Left lung (tissue), 10 donors: ENCODE data around the gene KMT2B. TPM values are rescaled to one million over a fixed set of nuclear protein-coding genes. Genes with fewer than 3 reads are reported as not detected.

Source experiments
- ATAC-seq: fragments of 200-7000 bp; cut with Tn5 transposase; one replicate; pipeline ENCODE4 v1.9.1; 2020; ENCODE audit warnings: moderate library complexity
- DNase-seq, 4 donors: peaks; one replicate each; pipeline ENCODE4 v3.0.0-alpha.2; 2013 to 2020
- H3K27ac ChIP-seq, 2 donors: fragments of 200-600 bp; sonication (generic) in 1 of 2; one replicate each; pipeline versions ENCODE4 v1.5.0 to v1.8.0; 2020 to 2021
- H3K27me3 ChIP-seq, 2 donors: fragments of 200-600 bp; sonication (generic) in 1 of 2; one replicate each; pipeline versions ENCODE4 v1.5.0 to v1.8.0; 2020 to 2021
- H3K36me3 ChIP-seq, 2 donors: fragments of 200-600 bp; sonication (generic) in 1 of 2; one replicate each; pipeline versions ENCODE4 v1.5.0 to v1.8.0; 2020 to 2021
- H3K4me1 ChIP-seq, 2 donors: fragments of 200-600 bp; one replicate each; pipeline ENCODE4 v1.8.0; 2021
- H3K4me3 ChIP-seq, 2 donors: fragments of 200-600 bp; sonication (generic) in 1 of 2; one replicate each; pipeline versions ENCODE4 v1.5.0 to v1.8.0; 2020 to 2021; ENCODE audit warnings: mild to moderate bottlenecking in 1 of 2
- H3K9me3 ChIP-seq, 2 donors: fragments of 200-600 bp; sonication (generic) in 1 of 2; one replicate each; pipeline versions ENCODE4 v1.5.0 to v1.8.0; 2020 to 2021
- intact Hi-C, 2 donors: fragments of 100-400 bp; cut with DNase I; formaldehyde crosslinking; loops; one replicate each; pipeline versions ENCODE4 v1.11.2 to v1.14.2; 2022
- polyA plus RNA-seq, 6 donors: library from polyadenylated mRNA; unstranded; fragments of 120-200 nt; gene quantifications; one replicate each; pipeline ENCODE4 v1.2.1, GENCODE V29; 2013; ENCODE audit not compliant: insufficient read length in 6 of 6
- total RNA-seq, 2 donors: library from RNA; stranded (reverse); fragmentation: NEBNext Ultra II Directional; extraction: Animal tissue kit (Norgen Biotek cat#: 25700); gene quantifications; one replicate each; pipeline ENCODE4 v1.2.1, GENCODE V29; 2021
- TF ChIP-seq, protein P1 (sequence below), 2 donors: fragments of 200-600 bp; sonication (generic) in 1 of 2; IDR thresholded peaks; one replicate each; pipeline versions ENCODE4 v1.5.0 to v1.8.0; 2021; ENCODE audit warnings: antibody characterized with exemption in 2 of 2
- donor health status: DM: no; HTN: yes; CAD: no.
- donor health status: DM: no; HTN: no; CAD: no.

KMT2B gene
- total and polyA plus RNA-seq, 8 donors, result 27.9 to 39.1 (median 33.9) TPM

DNA sequence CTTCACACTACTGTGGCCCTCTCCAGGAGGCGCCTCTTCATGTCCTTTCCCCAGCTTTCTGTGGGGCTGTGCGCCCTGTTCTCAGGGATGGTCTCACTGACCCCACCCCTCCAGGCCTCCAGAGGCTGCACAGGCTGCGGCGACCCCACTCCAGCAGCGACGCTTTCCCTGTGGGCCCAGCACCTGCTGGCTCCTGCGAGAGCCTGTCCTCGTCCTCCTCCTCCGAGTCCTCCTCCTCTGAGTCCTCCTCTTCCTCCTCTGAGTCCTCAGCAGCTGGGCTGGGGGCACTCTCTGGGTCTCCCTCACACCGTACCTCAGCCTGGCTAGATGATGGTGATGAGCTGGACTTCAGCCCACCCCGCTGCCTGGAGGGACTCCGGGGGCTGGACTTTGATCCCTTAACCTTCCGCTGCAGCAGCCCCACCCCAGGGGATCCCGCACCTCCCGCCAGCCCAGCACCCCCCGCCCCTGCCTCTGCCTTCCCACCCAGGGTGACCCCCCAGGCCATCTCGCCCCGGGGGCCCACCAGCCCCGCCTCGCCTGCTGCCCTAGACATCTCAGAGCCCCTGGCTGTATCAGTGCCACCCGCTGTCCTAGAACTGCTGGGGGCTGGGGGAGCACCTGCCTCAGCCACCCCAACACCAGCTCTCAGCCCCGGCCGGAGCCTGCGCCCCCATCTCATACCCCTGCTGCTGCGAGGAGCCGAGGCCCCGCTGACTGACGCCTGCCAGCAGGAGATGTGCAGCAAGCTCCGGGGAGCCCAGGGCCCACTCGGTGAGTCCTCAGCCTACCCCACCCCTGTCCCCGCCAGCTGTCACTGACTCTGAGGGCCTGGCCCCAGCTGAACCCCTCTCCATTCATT is 68.7 kb downstream of the KMT2B start:
- Histone ChIP-seq H3K36me3 (peaks cover 0 to 49% of the 10 kb centered on the region in 2 donors), H3K4me3 (no peak overlapping the region), H3K9me3 (no peaks in the 10 kb centered on the region), H3K27ac (no peak overlapping the region), H3K4me1 (no peaks in the 10 kb centered on the region), H3K27me3 (no peaks in the 10 kb centered on the region)
- intact Hi-C loops, result no loop called here
- no peak for DNase-seq
- no peak for ATAC-seq
- TF ChIP-seq, protein P1, sequence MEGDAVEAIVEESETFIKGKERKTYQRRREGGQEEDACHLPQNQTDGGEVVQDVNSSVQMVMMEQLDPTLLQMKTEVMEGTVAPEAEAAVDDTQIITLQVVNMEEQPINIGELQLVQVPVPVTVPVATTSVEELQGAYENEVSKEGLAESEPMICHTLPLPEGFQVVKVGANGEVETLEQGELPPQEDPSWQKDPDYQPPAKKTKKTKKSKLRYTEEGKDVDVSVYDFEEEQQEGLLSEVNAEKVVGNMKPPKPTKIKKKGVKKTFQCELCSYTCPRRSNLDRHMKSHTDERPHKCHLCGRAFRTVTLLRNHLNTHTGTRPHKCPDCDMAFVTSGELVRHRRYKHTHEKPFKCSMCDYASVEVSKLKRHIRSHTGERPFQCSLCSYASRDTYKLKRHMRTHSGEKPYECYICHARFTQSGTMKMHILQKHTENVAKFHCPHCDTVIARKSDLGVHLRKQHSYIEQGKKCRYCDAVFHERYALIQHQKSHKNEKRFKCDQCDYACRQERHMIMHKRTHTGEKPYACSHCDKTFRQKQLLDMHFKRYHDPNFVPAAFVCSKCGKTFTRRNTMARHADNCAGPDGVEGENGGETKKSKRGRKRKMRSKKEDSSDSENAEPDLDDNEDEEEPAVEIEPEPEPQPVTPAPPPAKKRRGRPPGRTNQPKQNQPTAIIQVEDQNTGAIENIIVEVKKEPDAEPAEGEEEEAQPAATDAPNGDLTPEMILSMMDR (IDR thresholded peaks at IDR 0.05), result no peak

DNA sequence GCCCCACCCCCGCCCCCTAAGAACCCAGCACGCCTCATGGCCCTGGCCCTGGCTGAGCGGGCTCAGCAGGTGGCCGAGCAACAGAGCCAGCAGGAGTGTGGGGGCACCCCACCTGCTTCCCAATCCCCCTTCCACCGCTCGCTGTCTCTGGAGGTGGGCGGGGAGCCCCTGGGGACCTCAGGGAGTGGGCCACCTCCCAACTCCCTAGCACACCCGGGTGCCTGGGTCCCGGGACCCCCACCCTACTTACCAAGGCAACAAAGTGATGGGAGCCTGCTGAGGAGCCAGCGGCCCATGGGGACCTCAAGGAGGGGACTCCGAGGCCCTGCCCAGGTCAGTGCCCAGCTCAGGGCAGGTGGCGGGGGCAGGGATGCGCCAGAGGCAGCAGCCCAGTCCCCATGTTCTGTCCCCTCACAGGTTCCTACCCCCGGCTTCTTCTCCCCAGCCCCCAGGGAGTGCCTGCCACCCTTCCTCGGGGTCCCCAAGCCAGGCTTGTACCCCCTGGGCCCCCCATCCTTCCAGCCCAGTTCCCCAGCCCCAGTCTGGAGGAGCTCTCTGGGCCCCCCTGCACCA is 69.5 kb downstream of the KMT2B start:
- H3K4me3 ChIP-seq, result no peak overlapping the region
- no peaks in the 10 kb centered on the region for H3K9me3 ChIP-seq
- peaks cover 0 to 41% of the 10 kb centered on the region in 2 donors for H3K36me3 ChIP-seq
- TF ChIP-seq, protein P1 (IDR thresholded peaks at IDR 0.05), result no peak
- no peaks in the 10 kb centered on the region for H3K27me3 ChIP-seq
- no peak overlapping the region for H3K27ac ChIP-seq
- H3K4me1 ChIP-seq, result no peaks in the 10 kb centered on the region
- ATAC-seq, result no peak
- intact Hi-C loops, result no loop called here
- no peak for DNase-seq

Other genes with a start within 250 kb of the KMT2B start
- gene KRTDAP, start 227.5 kb upstream of the KMT2B start, total RNA-seq, result not detected
- 1 to 10 TPM in 5 of 6 donors, under 1 TPM in 1; 0.98 to 2.2 (median 1.8) TPM for gene KRTDAP, start 227.5 kb upstream of the KMT2B start, polyA plus RNA-seq
- 100 to 1,000 TPM; 104 to 136 TPM for gene DMKN, start 204.4 kb upstream of the KMT2B start, total RNA-seq
- 100 to 1,000 TPM in 5 of 6 donors, 10 to 100 TPM in 1; 92.5 to 140 (median 111) TPM for gene DMKN, start 204.4 kb upstream of the KMT2B start, polyA plus RNA-seq
- gene SBSN, start 189.7 kb upstream of the KMT2B start, total RNA-seq, result under 1 TPM in 1 of 2 donors, not detected in 1; 0.20 TPM
- under 1 TPM in 2 of 6 donors, not detected in 4; 0.09 to 0.11 TPM for gene SBSN, start 189.7 kb upstream of the KMT2B start, polyA plus RNA-seq
- not detected for gene GAPDHS, start 184.5 kb upstream of the KMT2B start, total RNA-seq
- gene GAPDHS, start 184.5 kb upstream of the KMT2B start, polyA plus RNA-seq, result not detected
- 100 to 1,000 TPM in 1 of 2 donors, 10 to 100 TPM in 1; 98.3 to 112 TPM for gene TMEM147, start 172.4 kb upstream of the KMT2B start, total RNA-seq
- gene TMEM147, start 172.4 kb upstream of the KMT2B start, polyA plus RNA-seq, result 10 to 100 TPM; 52.7 to 62.3 (median 55.2) TPM
- not detected for gene ATP4A, start 154.3 kb upstream of the KMT2B start, total RNA-seq
- gene ATP4A, start 154.3 kb upstream of the KMT2B start, polyA plus RNA-seq, result not detected
- not detected for gene PMIS2, start 131.8 kb upstream of the KMT2B start, total RNA-seq
- not detected for gene PMIS2, start 131.8 kb upstream of the KMT2B start, polyA plus RNA-seq
- 10 to 100 TPM; 12.1 to 12.7 TPM for gene HAUS5, start 105.3 kb upstream of the KMT2B start, total RNA-seq
- gene HAUS5, start 105.3 kb upstream of the KMT2B start, polyA plus RNA-seq, result 10 to 100 TPM; 22.5 to 32.7 (median 26.7) TPM
- gene RBM42, start 89.0 kb upstream of the KMT2B start, total RNA-seq, result 10 to 100 TPM; 57.8 to 64.1 TPM
- 10 to 100 TPM; 48.4 to 67.0 (median 61.3) TPM for gene RBM42, start 89.0 kb upstream of the KMT2B start, polyA plus RNA-seq
- 1 to 10 TPM in 1 of 2 donors, under 1 TPM in 1; 0.79 to 1.0 TPM for gene ETV2, start 76.3 kb upstream of the KMT2B start, total RNA-seq
- gene ETV2, start 76.3 kb upstream of the KMT2B start, polyA plus RNA-seq, result 1 to 10 TPM; 1.5 to 3.5 (median 2.2) TPM
- 100 to 1,000 TPM; 291 to 295 TPM for gene COX6B1, start 69.7 kb upstream of the KMT2B start, total RNA-seq
- 100 to 1,000 TPM; 199 to 261 (median 234) TPM for gene COX6B1, start 69.7 kb upstream of the KMT2B start, polyA plus RNA-seq
- gene UPK1A, start 51.5 kb upstream of the KMT2B start, total RNA-seq, result not detected
- gene UPK1A, start 51.5 kb upstream of the KMT2B start, polyA plus RNA-seq, result under 1 TPM in 4 of 6 donors, not detected in 2; 0.18 to 0.48 (median 0.30) TPM
- under 1 TPM; 0.15 to 0.31 TPM for gene ZBTB32, start 13.4 kb upstream of the KMT2B start, total RNA-seq
- gene ZBTB32, start 13.4 kb upstream of the KMT2B start, polyA plus RNA-seq, result under 1 TPM; 0.32 to 0.94 (median 0.50) TPM
- gene IGFLR1, start 24.4 kb downstream of the KMT2B start, total RNA-seq, result 10 to 100 TPM; 14.1 to 25.8 TPM
- gene IGFLR1, start 24.4 kb downstream of the KMT2B start, polyA plus RNA-seq, result 1 to 10 TPM; 2.0 to 6.1 (median 5.1) TPM
- gene U2AF1L4, start 27.4 kb downstream of the KMT2B start, total RNA-seq, result 10 to 100 TPM; 15.2 to 16.6 TPM
- gene U2AF1L4, start 27.4 kb downstream of the KMT2B start, polyA plus RNA-seq, result 10 to 100 TPM; 16.0 to 20.5 (median 17.7) TPM
- gene PSENEN, start 27.6 kb downstream of the KMT2B start, total RNA-seq, result 10 to 100 TPM; 59.6 to 90.3 TPM
- gene PSENEN, start 27.6 kb downstream of the KMT2B start, polyA plus RNA-seq, result 10 to 100 TPM; 39.6 to 59.7 (median 46.9) TPM
- 1 to 10 TPM; 6.6 to 9.9 TPM for gene LIN37, start 30.6 kb downstream of the KMT2B start, total RNA-seq
- gene LIN37, start 30.6 kb downstream of the KMT2B start, polyA plus RNA-seq, result 10 to 100 TPM; 11.0 to 14.5 (median 12.7) TPM
- gene HSPB6, start 39.0 kb downstream of the KMT2B start, total RNA-seq, result 10 to 100 TPM; 38.3 to 39.7 TPM
- 10 to 100 TPM; 51.8 to 91.7 (median 71.3) TPM for gene HSPB6, start 39.0 kb downstream of the KMT2B start, polyA plus RNA-seq
- 10 to 100 TPM; 21.8 to 22.2 TPM for gene PROSER3, start 40.2 kb downstream of the KMT2B start, total RNA-seq
- 10 to 100 TPM; 19.0 to 21.4 (median 20.8) TPM for gene PROSER3, start 40.2 kb downstream of the KMT2B start, polyA plus RNA-seq
- gene ARHGAP33, start 57.6 kb downstream of the KMT2B start, total RNA-seq, result 10 to 100 TPM; 11.4 to 11.9 TPM
- gene ARHGAP33, start 57.6 kb downstream of the KMT2B start, polyA plus RNA-seq, result 10 to 100 TPM; 23.7 to 35.6 (median 29.4) TPM
- gene PRODH2, start 94.8 kb downstream of the KMT2B start, total RNA-seq, result not detected
- under 1 TPM in 3 of 6 donors, not detected in 3; 0.15 to 0.31 (median 0.16) TPM for gene PRODH2, start 94.8 kb downstream of the KMT2B start, polyA plus RNA-seq
- under 1 TPM in 1 of 2 donors, not detected in 1; 0.08 TPM for gene NPHS1, start 134.5 kb downstream of the KMT2B start, total RNA-seq
- gene NPHS1, start 134.5 kb downstream of the KMT2B start, polyA plus RNA-seq, result 1 to 10 TPM in 3 of 6 donors, under 1 TPM in 3; 0.45 to 2.0 (median 1.0) TPM
- gene KIRREL2, start 138.9 kb downstream of the KMT2B start, total RNA-seq, result under 1 TPM in 1 of 2 donors, not detected in 1; 0.08 TPM
- gene KIRREL2, start 138.9 kb downstream of the KMT2B start, polyA plus RNA-seq, result 1 to 10 TPM in 5 of 6 donors, under 1 TPM in 1; 0.76 to 3.5 (median 2.4) TPM
- 1 to 10 TPM; 3.0 to 8.6 TPM for gene APLP1, start 150.6 kb downstream of the KMT2B start, total RNA-seq
- gene APLP1, start 150.6 kb downstream of the KMT2B start, polyA plus RNA-seq, result 10 to 100 TPM in 1 of 6 donors, 1 to 10 TPM in 5; 8.0 to 11.0 (median 9.3) TPM
- gene NFKBID, start 182.5 kb downstream of the KMT2B start, total RNA-seq, result 10 to 100 TPM; 11.8 to 19.1 TPM
- gene NFKBID, start 182.5 kb downstream of the KMT2B start, polyA plus RNA-seq, result 1 to 10 TPM; 3.7 to 9.5 (median 7.2) TPM
- 10 to 100 TPM; 24.7 to 26.0 TPM for gene HCST, start 184.5 kb downstream of the KMT2B start, total RNA-seq
- 1 to 10 TPM; 3.6 to 5.9 (median 4.4) TPM for gene HCST, start 184.5 kb downstream of the KMT2B start, polyA plus RNA-seq
- 100 to 1,000 TPM; 205 to 407 TPM for gene TYROBP, start 190.3 kb downstream of the KMT2B start, total RNA-seq
- 10 to 100 TPM; 12.3 to 15.7 (median 13.3) TPM for gene TYROBP, start 190.3 kb downstream of the KMT2B start, polyA plus RNA-seq
- gene LRFN3, start 218.4 kb downstream of the KMT2B start, total RNA-seq, result 10 to 100 TPM; 12.2 to 14.8 TPM
- gene LRFN3, start 218.4 kb downstream of the KMT2B start, polyA plus RNA-seq, result 10 to 100 TPM in 3 of 6 donors, 1 to 10 TPM in 3; 8.0 to 13.6 (median 11.1) TPM